H1 (cell line): ENCODE results near the gene SYTL2. TPM values are rescaled to one million over a fixed set of nuclear protein-coding genes. Genes with fewer than 3 reads are reported as not detected.

Experiments
- CTCF ChIA-PET: fragments of 300-600 bp; sonication (Branson Sonifier 250); formaldehyde crosslinking; loops from one replicate; lab custom pipeline; 2021; ENCODE audit not compliant: partially characterized antibody; lab: Charles Lee
- POLR2A ChIA-PET: fragments of 300-600 bp; sonication (Branson Sonifier 250); formaldehyde crosslinking; loops from one replicate; lab custom pipeline; 2021; ENCODE audit warnings: inconsistent platforms; ENCODE audit not compliant: partially characterized antibody; lab: Charles Lee
- DNase-seq, 2 experiments: peaks; one replicate each; pipeline versions ENCODE4 v3.0.0 to v3.0.0-alpha.2; 2010 to 2022; ENCODE audit warnings: low spot score in 2 of 2, low read depth in 1 of 2, mixed read lengths in 1 of 2
- FAIRE-seq: peaks from 2 replicates; lab custom pipeline; 2011; peaks lifted over from hg19 to GRCh38; lab: Jason Lieb, UNC
- H2AFZ ChIP-seq: 2 replicates; pipeline ENCODE4 v1.8.1; 2012; ENCODE audit warnings: low read length, inconsistent platforms
- H2AK5ac ChIP-seq: 2 replicates; pipeline ENCODE4 v1.6.1; 2013; ENCODE audit warnings: low read depth, low read length
- H2BK120ac ChIP-seq: replicated peaks from 2 replicates; pipeline ENCODE3; 2013; ENCODE audit warnings: low read depth, low read length, inconsistent platforms
- H2BK12ac ChIP-seq: 2 replicates; pipeline ENCODE4 v1.6.1; 2013; ENCODE audit warnings: low read depth, low read length
- H2BK15ac ChIP-seq: 2 replicates; pipeline ENCODE4 v1.6.1; 2013; ENCODE audit warnings: low read length
- H2BK20ac ChIP-seq: 2 replicates; pipeline ENCODE4 v1.6.1; 2013; ENCODE audit warnings: low read length
- H2BK5ac ChIP-seq: 2 replicates; pipeline ENCODE4 v1.6.1; 2013; ENCODE audit warnings: low read depth, low read length
- H3K14ac ChIP-seq: 2 replicates; pipeline ENCODE4 v1.6.1; 2013; ENCODE audit warnings: inconsistent platforms; ENCODE audit not compliant: insufficient read length
- H3K18ac ChIP-seq: 2 replicates; pipeline ENCODE4 v1.6.1; 2013; ENCODE audit warnings: low read length; ENCODE audit errors: extremely low read depth
- H3K23ac ChIP-seq: 2 replicates; pipeline ENCODE4 v1.6.1; 2013; ENCODE audit warnings: inconsistent platforms; ENCODE audit not compliant: insufficient read length
- H3K23me2 ChIP-seq: 2 replicates; pipeline ENCODE4 v1.6.1; 2013; ENCODE audit warnings: low read depth, low read length
- H3K27ac ChIP-seq: 2 replicates; pipeline ENCODE4 v1.6.1; 2011; ENCODE audit warnings: low read depth, low read length, inconsistent platforms
- H3K27me3 ChIP-seq, 4 experiments: replicated peaks in 1 of 4; 1 replicate in 1 of 4; 2 replicates in 3 of 4; pipeline versions ENCODE4 v1.6.1 to v1.8.1; 2011 to 2013; ENCODE audit warnings: low read length in 3 of 4, mild to moderate bottlenecking in 3 of 4, inconsistent platforms in 2 of 4, mixed read lengths in 2 of 4, moderate library complexity in 1 of 4; ENCODE audit not compliant: control insufficient read depth in 3 of 4, insufficient read depth in 3 of 4; ENCODE audit errors: extremely low read depth in 1 of 4
- H3K36me3 ChIP-seq, 4 experiments: 2 replicates each; pipeline versions ENCODE4 v1.6.1 to v1.8.1; 2011 to 2013; ENCODE audit warnings: mild to moderate bottlenecking in 4 of 4, low read length in 3 of 4, moderate library complexity in 2 of 4, control low read depth in 1 of 4, inconsistent platforms in 1 of 4; ENCODE audit not compliant: insufficient read depth in 4 of 4, control insufficient read depth in 2 of 4
- H3K4ac ChIP-seq: replicated peaks from 2 replicates; pipeline ENCODE3; 2013; ENCODE audit warnings: low read length, low read depth, mixed read lengths, inconsistent platforms; ENCODE audit not compliant: insufficient read length
- H3K4me1 ChIP-seq, 4 experiments: replicated peaks in 1 of 4; 1 replicate in 1 of 4; 2 replicates in 3 of 4; pipeline versions ENCODE4 v1.6.1 to v1.8.1; 2011 to 2013; ENCODE audit warnings: low read length in 3 of 4, inconsistent platforms in 2 of 4, mixed read lengths in 1 of 4; ENCODE audit not compliant: insufficient read depth in 4 of 4, control insufficient read depth in 3 of 4
- H3K4me2 ChIP-seq, 2 experiments: 2 replicates each; pipeline versions ENCODE4 v1.6.1 to v1.8.1; 2011 to 2013; ENCODE audit warnings: low read depth in 2 of 2, low read length in 2 of 2, control low read depth in 1 of 2, inconsistent platforms in 1 of 2, mild to moderate bottlenecking in 1 of 2; ENCODE audit not compliant: insufficient read depth in 1 of 2
- H3K4me3 ChIP-seq, 4 experiments: fragments of 200-600, 300-600 bp in 1 of 4; sonication (generic), shearing (Covaris generic), sonication (Bioruptor Twin) in 1 of 4; 2 replicates each; pipeline versions ENCODE4 v1.5.1 to v1.8.1; 2011 to 2016; ENCODE audit warnings: low read length in 4 of 4, low read depth in 3 of 4, control low read depth in 2 of 4, inconsistent platforms in 2 of 4, mild to moderate bottlenecking in 2 of 4, mixed read lengths in 1 of 4, moderate library complexity in 1 of 4; ENCODE audit not compliant: insufficient read depth in 2 of 4; ENCODE audit errors: extremely low read depth in 1 of 4
- H3K56ac ChIP-seq: replicated peaks from 2 replicates; pipeline ENCODE3; 2013; ENCODE audit warnings: low read depth, mild to moderate bottlenecking, mixed read lengths, low read length, inconsistent platforms; ENCODE audit not compliant: insufficient read length
- H3K79me1 ChIP-seq: 2 replicates; pipeline ENCODE4 v1.6.1; 2013; ENCODE audit warnings: low read depth, low read length, control low read depth
- H3K79me2 ChIP-seq, 2 experiments: 2 replicates each; pipeline versions ENCODE4 v1.6.1 to v1.8.1; 2012 to 2013; ENCODE audit warnings: low read length in 2 of 2, mild to moderate bottlenecking in 2 of 2, inconsistent platforms in 1 of 2; ENCODE audit not compliant: insufficient read depth in 2 of 2, control insufficient read depth in 1 of 2
- H3K9ac ChIP-seq, 4 experiments: replicated peaks in 1 of 4; 1 replicate in 1 of 4; 2 replicates in 3 of 4; pipeline versions ENCODE4 v1.6.1 to v1.8.1; 2011 to 2013; ENCODE audit warnings: low read depth in 3 of 4, low read length in 3 of 4, control low read depth in 2 of 4, mild to moderate bottlenecking in 2 of 4, moderate library complexity in 2 of 4, inconsistent platforms in 1 of 4; ENCODE audit errors: extremely low read depth in 1 of 4
- H3K9me3 ChIP-seq, 2 experiments: 2 replicates each; pipeline versions ENCODE4 v1.6.1 to v1.8.1; 2012 to 2013; ENCODE audit warnings: mild to moderate bottlenecking in 2 of 2, moderate library complexity in 2 of 2, control low read depth in 1 of 2, inconsistent platforms in 1 of 2, low read depth in 1 of 2, low read length in 1 of 2, mixed read lengths in 1 of 2; ENCODE audit not compliant: insufficient read depth in 2 of 2
- H4K20me1 ChIP-seq, 2 experiments: replicated peaks in 1 of 2; 2 replicates each; pipeline versions ENCODE3 to v1.8.1; 2011 to 2013; ENCODE audit warnings: inconsistent platforms in 2 of 2, low read length in 2 of 2, mild to moderate bottlenecking in 1 of 2; ENCODE audit not compliant: insufficient read depth in 2 of 2, control insufficient read depth in 1 of 2
- H4K5ac ChIP-seq: 2 replicates; pipeline ENCODE4 v1.6.1; 2013; ENCODE audit warnings: low read length, low read depth, mixed read lengths, inconsistent platforms; ENCODE audit not compliant: insufficient read length
- H4K8ac ChIP-seq: 2 replicates; pipeline ENCODE4 v1.8.0; 2013; ENCODE audit warnings: mild to moderate bottlenecking, moderate library complexity, low read length, inconsistent platforms; ENCODE audit not compliant: insufficient read depth; ENCODE audit errors: extremely low read depth
- H4K91ac ChIP-seq: replicated peaks from 2 replicates; pipeline ENCODE3; 2013; ENCODE audit warnings: low read length, mixed read lengths, inconsistent platforms; ENCODE audit not compliant: insufficient read length
- ATF3 ChIP-seq: IDR thresholded peaks from 2 replicates; pipeline ENCODE4 v1.6.1; 2011; ENCODE audit warnings: low read depth, mild to moderate bottlenecking, low read length; ENCODE audit not compliant: insufficient read depth
- BCL11A ChIP-seq, 2 experiments: IDR thresholded peaks; one replicate each; pipeline ENCODE4 v1.6.1; 2011; ENCODE audit warnings: low read depth in 2 of 2, low read length in 2 of 2, mild to moderate bottlenecking in 2 of 2
- CBX8 ChIP-seq: fragments of 300-800, 300-1000 bp; sonication (generic); IDR thresholded peaks from 2 replicates; pipeline ENCODE4 v1.7.1; 2016; ENCODE audit warnings: low read depth, low read length, borderline replicate concordance
- CREB1 ChIP-seq: IDR thresholded peaks from 2 replicates; pipeline ENCODE4 v1.6.1; 2012; ENCODE audit warnings: inconsistent platforms
- EZH2 ChIP-seq: fragments of 200-600 bp; sonication (generic); IDR thresholded peaks from 2 replicates; pipeline ENCODE4 v1.7.1; 2012; ENCODE audit warnings: low read depth, mild to moderate bottlenecking, moderate library complexity, low read length, inconsistent platforms; ENCODE audit not compliant: severe bottlenecking
- JUND ChIP-seq: IDR thresholded peaks from 2 replicates; pipeline ENCODE4 v1.6.1; 2011; ENCODE audit warnings: mild to moderate bottlenecking, improper control_type of control experiment, low read length
- KDM1A ChIP-seq: fragments of 200-600, 300-600 bp; sonication (generic); IDR thresholded peaks from 2 replicates; pipeline ENCODE4 v1.7.1; 2016; ENCODE audit warnings: mild to moderate bottlenecking, low read length, borderline replicate concordance
- KDM4A ChIP-seq: IDR thresholded peaks from one replicate; pipeline ENCODE4 v1.7.1; 2012; ENCODE audit warnings: low read depth, mild to moderate bottlenecking, moderate library complexity, low read length, inconsistent platforms; ENCODE audit not compliant: severe bottlenecking
- NRF1 ChIP-seq: IDR thresholded peaks from 2 replicates; pipeline ENCODE4 v1.6.1; 2011; ENCODE audit warnings: mild to moderate bottlenecking, low read depth, low read length, improper control_type of control experiment
- PHF8 ChIP-seq: fragments of 200-600 bp; sonication (generic); conservative IDR thresholded peaks from 2 replicates; pipeline ENCODE4 v1.7.1; 2012; ENCODE audit warnings: low read depth, mild to moderate bottlenecking, inconsistent platforms, low read length, moderate library complexity
- RFX5 ChIP-seq: IDR thresholded peaks from 2 replicates; pipeline ENCODE4 v1.6.1; 2011; ENCODE audit warnings: low read depth, low read length, improper control_type of control experiment, borderline replicate concordance
- RNF2 ChIP-seq: fragments of 200-900, 300-1000 bp; sonication (generic); IDR thresholded peaks from 2 replicates; pipeline ENCODE4 v1.7.1; 2016; ENCODE audit warnings: borderline replicate concordance, low read depth, mild to moderate bottlenecking, antibody characterized with exemption, low read length; ENCODE audit not compliant: poor library complexity, severe bottlenecking; ENCODE audit errors: missing control alignments
- RXRA ChIP-seq: IDR thresholded peaks from 2 replicates; pipeline ENCODE4 v1.6.1; 2011; ENCODE audit warnings: low read depth, mild to moderate bottlenecking, low read length, moderate library complexity; ENCODE audit not compliant: insufficient read depth
- SIN3A ChIP-seq, 2 experiments: IDR thresholded peaks in 1 of 2; conservative IDR thresholded peaks in 1 of 2; 2 replicates each; pipeline ENCODE4 v1.6.1; 2011 to 2012; ENCODE audit warnings: low read length in 2 of 2, improper control_type of control experiment in 1 of 2, low read depth in 1 of 2, mild to moderate bottlenecking in 1 of 2
- polyA plus RNA-seq, 7 experiments: library from polyadenylated mRNA; depleted of rRNA in 3 of 7; stranded (reverse) in 5 of 7; unstranded in 2 of 7; fragments of >200 nt in 5 of 7; fragments of 200-250 nt in 2 of 7; gene quantifications; 1 replicate in 5 of 7; 2 replicates in 1 of 7; 4 replicates in 1 of 7; pipeline versions ENCODE4 v1.2.1 to v1.2.3, GENCODE V29; 2011 to 2013; ENCODE audit warnings: missing spikeins in 2 of 7, mixed read lengths in 2 of 7
- total RNA-seq: library from RNA; stranded (reverse); fragmentation: NEBNext Ultra II Directional; extraction: Animal tissue kit (Norgen Biotek cat#: 25700); gene quantifications from 2 replicates; pipeline ENCODE4 v1.2.1, GENCODE V29; 2021

Gene SYTL2
- total and polyA plus RNA-seq, 2 of the 8 experiments (the other 6 are each of a cell fraction or from before 2014, with no cell fraction given): 1.3 to 9.1 TPM

DNA sequence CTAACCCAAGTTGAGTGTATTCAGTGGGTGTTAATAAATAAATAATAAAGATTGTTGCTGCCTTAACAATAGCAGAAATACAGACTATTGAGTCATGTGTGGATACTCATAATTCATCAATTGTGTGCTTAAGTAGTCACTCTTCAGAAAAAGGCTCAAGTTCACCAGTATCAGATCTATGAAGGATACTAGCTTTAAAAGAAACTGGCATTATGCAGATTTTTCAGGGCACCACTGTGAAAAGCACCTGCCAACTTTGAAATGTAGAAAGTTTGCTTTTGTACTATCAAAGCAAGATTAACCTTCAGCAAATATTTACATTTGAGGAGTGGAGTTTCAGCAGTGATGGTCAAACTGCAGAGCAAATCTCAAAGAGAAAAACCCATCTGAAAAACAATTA is 20.1 kb upstream of the SYTL2 start:
- H3K23me2 ChIP-seq: no peaks in the 10 kb centered on the region
- ChIA-PET POLR2A (no interaction called here), CTCF (interaction anchor here (0.6 to 1.3 kb wide), 3 partner anchors 12 to 460 kb away, joined by 3 read pairs; no protein-coding TSS in a partner anchor)
- no peak overlapping the region for H2BK15ac ChIP-seq
- FAIRE-seq: no peak
- H3K4ac ChIP-seq: no peak overlapping the region
- no peaks in the 10 kb centered on the region for H4K20me1 ChIP-seq
- H2BK120ac ChIP-seq: no peak overlapping the region
- no peak overlapping the region for H2BK5ac ChIP-seq
- DNase-seq: no peak
- H3K14ac ChIP-seq: no peak overlapping the region
- H3K9ac ChIP-seq: no peak overlapping the region
- no peak overlapping the region for H3K23ac ChIP-seq
- no peaks in the 10 kb centered on the region for H3K79me1 ChIP-seq
- no peak overlapping the region for H4K8ac ChIP-seq
- H4K91ac ChIP-seq: no peak overlapping the region
- H3K4me1 ChIP-seq: no peaks in the 10 kb centered on the region
- no peak overlapping the region for H3K27ac ChIP-seq
- no peak overlapping the region for H2BK12ac ChIP-seq
- H3K4me2 ChIP-seq: no peak overlapping the region
- no peaks in the 10 kb centered on the region for H3K79me2 ChIP-seq
- H3K56ac ChIP-seq: no peak overlapping the region
- no peaks in the 10 kb centered on the region for H3K27me3 ChIP-seq
- H2AFZ ChIP-seq: no peak overlapping the region
- no peak overlapping the region for H2AK5ac ChIP-seq
- no peak overlapping the region for H2BK20ac ChIP-seq
- no peak overlapping the region for H3K18ac ChIP-seq
- no peaks in the 10 kb centered on the region for H3K36me3 ChIP-seq
- H3K9me3 ChIP-seq: 0 out of 4 replicates have a peak, but pooled peaks cover 0 to 4% of the 10 kb centered on the region in 2 experiments
- no peak overlapping the region for H4K5ac ChIP-seq
- no peak overlapping the region for H3K4me3 ChIP-seq
- no peak for TF ChIP-seq RXRA
- no peak for TF ChIP-seq BCL11A (IDR thresholded peaks at IDR 0.05; ENCODE audit: low read depth in 2 of 2, low read length in 2 of 2)
- TF ChIP-seq ATF3: no peak
- TF ChIP-seq KDM1A: no peak
- TF ChIP-seq SIN3A (conservative IDR thresholded peaks at IDR 0.05 in 1 of 2, IDR thresholded peaks at IDR 0.05 in 1 of 2; ENCODE audit: low read depth in 1 of 2, low read length in 2 of 2): no peak
- TF ChIP-seq EZH2: no peak
- no peak for TF ChIP-seq CREB1
- no peak for TF ChIP-seq PHF8
- TF ChIP-seq CBX8: no peak
- no peak for TF ChIP-seq RFX5
- TF ChIP-seq RNF2: no peak
- no peak for TF ChIP-seq JUND
- TF ChIP-seq NRF1: no peak
- TF ChIP-seq KDM4A: no peak
